Activated naive CD4-positive, alpha-beta T cell treated with Interleukin-2 at 50 U/mL for 16 hours (primary cell): ENCODE results near the gene IFI27L1.

ENCODE experiments used
- DNase-seq: peaks from one replicate; pipeline ENCODE4 v3.0.0-alpha.2; 2020

IFI27L1 gene

DNA sequence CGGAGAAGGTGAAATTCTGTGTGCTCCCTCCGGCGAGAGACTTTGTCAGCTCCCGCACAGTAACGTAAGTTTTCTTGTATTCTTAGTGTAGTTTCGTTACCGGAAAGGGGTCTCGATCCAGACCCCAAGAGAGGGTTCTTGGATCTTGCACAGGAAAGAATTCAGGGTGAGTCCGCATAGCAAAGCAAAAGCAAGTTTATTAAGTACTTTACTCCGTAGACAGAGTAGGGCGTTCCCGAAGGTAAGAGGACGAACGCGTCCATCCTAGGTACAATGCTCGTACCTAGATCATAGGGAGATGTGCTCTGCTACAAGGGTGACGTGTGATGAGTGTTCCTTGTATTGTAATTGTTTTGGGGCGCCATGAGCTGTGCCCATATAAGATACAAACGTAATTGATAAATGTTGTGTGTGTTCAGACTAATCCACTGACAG is 293 bp downstream of the IFI27L1 start:
- DNase-seq = no peak

DNA sequence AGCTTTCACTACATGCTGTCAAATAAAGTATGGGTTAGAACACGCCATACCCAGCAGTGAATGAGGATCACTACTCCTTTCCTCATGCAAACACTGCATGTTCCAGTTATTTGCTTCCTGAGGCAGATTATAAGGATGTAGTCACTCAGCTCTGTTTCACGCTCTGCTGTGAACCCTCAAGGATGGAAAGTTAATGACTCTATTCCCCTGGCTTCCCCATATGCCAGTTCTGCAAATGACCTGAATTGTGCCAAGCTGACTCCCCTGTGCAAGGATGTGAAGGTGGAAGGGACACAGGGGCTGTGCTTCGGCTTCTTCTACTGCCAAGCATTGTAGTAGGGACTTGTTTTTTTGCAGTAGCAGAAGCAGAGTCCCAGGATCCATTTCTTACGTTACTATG is 6.8 kb downstream of the IFI27L1 start:
- DNase-seq = no peak

DNA sequence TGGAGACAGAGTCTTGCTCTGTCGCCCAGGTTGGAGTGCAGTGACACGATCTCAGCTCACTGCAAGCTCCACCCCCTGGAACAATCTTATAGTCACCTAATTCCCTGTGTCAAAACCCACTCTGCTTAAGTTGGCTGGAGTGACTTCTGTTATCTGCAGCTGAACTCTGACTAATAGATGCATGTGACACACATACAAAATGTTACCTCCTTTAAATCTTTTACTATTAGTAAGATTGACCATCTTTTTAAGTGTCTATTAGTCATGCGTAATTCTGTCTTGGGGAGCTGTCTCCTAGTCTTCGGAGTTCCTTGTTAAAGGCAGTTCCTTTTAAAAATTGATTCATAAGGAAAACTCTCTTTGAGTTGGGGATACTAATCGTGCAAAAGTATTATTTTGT is 7.4 kb downstream of the IFI27L1 start:
- no peak for DNase-seq

DNA sequence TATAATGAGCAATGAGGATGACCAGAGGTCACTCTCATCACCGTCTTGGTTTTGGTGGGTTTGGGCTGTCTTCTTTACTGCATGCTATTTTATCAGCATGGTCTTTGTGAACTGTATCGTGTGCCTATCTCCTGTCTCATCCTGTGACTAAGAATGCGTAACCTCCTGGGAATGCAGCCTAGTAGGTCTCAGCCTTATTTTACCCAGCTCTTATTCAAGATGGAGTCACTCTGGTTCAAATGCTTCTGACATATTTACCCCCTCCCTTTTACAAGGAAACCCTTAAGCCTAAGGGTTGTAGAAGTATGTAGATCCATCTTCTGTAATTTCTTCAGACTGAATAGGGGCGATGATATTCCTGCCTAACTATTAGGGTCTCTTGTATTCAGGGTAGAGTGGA is 8.4 kb downstream of the IFI27L1 start:
- DNase-seq = no peak

DNA sequence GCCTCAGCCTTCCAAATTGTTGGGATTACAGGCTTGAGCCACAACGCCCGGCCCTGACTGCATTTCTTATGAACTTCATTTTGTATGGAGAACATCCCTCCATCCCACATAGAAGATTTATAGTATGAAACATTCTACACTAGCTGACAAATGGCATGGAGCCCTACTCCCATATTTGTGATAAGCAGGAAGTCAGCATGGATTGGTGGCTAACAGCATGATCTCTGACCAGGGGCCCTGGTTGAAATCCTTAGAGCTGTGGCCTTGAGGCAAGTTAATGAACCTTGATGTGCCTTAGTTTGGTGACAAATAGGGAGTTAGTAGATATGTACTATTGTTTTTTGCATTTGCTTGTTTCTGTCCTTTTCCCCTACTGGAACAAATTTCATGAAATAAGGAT is 12.3 kb downstream of the IFI27L1 start:
- no peak for DNase-seq

DNA sequence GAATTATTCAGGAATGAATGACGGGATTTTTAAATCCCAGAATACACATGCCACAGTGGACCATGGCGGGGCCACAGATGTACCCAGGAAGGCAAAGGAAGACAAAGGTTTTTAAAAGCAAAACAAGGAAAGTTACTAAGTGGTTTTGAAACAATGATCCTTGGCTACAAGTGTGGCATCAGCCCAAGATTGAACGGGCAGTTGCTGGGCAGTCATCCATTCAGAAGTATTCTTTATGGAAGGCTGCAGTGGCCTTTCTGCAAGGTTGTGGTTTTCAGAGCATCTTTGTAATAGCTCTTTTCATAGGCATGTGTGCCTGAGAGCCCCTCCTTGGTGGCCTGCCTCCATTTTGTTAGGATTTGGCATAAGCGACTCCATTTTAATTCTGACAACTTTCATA is 16.0 kb downstream of the IFI27L1 start:
- DNase-seq = no peak

DNA sequence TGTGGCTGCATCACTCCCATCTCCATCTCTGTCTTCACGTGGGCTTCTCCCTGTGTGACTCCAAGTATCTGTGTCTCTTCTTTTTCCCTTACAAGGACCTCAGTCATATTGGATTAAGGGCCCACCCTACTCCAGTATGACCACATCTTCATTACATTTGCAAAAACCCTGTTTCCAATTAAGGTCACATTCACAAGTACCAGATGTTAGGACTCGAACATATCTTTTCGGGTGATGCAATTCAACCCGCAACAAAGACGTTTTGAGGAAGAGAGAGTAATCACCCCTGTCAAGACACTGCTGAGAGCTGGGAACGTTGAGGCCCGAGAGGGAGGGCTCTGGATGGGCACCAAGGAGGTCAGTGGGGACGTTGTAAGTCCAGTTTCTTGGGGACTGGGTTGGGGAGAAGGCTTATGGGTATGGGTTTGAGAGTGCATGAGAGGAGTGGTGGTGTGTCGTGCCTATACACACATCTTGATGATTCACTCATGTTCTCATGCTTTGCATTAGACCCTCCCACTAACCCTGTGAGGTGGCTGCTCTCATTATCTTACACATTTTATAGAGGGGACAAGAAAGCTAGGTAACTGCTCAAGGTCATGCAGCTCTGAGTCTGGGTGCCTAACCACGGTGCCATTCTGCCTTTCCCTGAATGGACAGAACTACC is 17.3 kb downstream of the IFI27L1 start:
- no peak for DNase-seq

DNA sequence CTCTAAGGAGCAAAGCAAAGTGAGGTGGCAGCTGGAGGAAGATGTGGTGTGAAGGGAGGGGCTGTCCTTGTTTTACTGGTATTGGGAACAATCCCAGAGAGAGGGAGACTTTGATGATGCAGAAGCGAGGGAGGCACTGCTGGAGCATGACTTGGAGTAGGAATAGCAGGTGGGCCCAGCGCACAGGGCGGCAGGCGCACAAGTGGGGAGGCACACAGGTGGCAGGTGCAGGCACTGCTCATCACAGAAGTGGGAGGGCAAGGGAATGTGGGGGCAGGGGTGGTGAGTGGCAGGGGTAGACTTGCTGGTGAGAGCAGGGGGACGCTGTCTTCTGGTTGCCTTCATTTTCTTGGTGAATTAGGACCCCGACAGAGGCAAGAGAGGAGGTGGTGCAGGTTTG is 17.9 kb downstream of the IFI27L1 start:
- DNase-seq = no peak

DNA sequence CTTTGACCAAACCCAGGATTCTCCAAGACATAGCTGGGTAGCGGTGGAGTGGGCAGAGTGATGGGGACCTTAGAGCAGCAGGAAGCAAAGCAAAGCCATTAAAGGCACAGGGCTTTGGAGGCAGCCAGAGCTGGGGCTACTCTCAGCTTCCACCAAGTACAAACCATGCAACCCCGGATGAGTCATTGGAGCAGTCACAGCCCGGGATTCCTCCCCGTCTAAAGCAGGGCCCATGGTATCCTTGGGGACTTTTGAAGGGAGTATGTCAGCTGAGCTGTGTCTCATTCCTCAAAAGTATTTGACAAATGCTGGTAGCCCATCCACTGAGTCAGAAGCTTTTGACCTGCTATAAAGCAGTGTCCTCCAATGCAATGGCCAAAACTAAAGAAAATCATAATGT is 19.7 kb downstream of the IFI27L1 start:
- DNase-seq = no peak

DNA sequence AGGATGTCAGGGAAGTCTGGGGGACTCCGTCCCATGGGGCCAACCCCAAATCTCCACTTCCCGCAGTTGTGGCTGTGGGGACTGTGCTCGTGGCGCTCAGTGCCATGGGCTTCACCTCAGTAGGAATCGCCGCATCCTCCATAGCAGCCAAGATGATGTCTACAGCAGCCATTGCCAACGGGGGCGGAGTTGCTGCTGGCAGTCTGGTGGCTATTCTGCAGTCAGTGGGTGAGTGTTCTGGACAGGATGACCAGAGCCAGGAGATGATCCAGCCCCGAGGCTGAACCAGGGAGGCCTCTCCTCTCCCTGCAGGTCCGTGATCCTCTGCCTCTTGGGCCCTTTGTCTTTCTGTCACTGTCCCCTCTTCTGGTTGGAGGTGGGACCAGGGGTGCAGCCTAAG is 20.6 kb downstream of the IFI27L1 start:
- no peak for DNase-seq

DNA sequence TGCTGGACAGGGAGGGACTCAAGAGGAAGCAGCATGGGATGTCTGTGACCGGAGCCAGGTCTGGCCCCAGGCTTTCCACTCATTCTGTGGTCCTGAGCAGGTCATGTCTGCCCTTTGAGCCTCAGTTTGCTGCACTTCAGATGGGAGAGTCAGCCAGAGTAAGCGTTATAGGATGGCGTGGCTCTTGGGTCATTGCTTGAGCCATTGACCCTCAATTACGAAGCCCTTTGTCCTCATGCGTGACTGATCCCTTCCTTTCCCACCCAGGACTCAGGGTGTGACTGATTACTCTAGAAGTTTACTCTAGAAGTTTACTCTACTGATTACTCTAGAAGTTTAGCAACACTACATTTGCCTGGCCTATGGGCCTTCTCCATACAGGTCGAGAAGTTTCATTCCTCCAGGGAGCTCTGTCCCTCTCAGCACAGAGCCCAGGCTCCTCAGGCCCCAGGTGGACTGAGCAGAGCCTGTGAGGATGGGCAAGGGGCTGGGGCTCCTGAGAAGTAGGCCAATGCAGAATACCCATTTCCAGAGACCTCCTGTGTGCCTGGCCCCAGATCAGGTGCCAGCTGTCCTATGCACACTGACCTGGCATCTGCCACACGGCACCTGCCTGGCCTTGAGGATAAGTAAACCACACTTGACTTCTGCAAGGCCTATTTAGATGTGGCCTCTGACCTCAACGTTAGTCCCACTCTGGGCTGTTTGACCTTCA is 21.8 kb downstream of the IFI27L1 start:
- no peak for DNase-seq

DNA sequence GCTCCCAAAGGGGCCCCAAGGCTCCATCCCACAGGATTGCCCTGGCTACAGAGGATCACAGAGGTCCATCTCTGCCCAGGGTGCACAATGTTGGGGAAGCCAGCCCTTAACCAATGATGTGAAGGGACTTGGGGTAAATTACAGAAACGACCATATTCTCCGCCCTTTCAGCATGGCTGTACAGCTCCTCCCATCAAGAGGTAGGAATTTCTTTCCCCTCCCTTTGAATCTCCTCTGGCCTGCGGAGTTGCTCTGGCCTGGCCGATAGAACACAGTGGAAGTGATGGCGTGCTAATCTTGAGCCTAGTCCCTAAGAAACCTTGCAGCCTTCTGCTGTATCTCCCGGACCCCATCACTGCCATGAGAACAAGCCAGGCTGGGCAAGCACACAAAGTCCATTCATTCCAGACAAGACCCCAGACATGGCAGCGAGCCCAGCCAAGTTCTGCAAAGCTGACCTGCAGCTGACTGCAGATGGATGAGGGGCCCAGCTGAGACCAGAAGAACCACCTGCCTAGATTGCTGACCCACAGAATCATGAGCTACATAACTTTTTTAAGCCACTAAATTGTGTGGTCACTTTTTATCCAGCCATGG is 22.5 kb downstream of the IFI27L1 start:
- DNase-seq = no peak

DNA sequence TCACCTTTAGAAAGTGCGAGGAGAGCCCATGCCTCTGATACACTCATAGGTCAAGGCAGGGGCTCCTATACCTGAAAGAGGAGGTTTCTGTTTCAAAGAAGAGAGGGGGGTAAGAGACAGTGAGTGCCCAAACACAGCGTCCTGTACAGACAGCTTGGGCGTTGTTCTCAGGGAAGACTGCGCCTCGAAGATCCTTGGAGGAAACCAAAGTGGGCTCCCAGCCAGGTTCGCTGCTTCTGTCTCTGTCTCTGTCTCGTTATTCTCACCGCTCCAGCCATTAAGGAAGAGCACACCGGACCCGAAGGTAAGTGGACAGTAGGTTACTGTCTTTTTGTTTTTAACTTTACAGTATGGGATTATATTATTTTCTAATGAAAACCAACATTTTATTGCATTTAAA is 23.6 kb downstream of the IFI27L1 start:
- DNase-seq = no peak

DNA sequence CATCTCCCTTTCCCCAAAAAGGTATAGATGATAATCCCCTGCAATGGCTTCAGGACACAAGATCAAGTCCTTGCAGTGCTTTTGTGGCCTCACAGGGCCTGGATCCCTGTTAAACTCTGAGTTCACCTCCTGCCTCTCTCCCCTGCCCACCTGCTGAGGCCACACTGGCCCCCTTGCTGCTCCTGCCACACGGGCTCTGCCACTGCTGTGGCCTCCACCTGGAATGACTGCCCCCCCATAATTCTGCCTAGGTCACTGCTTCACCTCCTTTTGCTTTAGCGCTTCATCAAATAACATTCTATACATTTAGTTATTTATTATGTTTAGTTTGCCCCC is 28.8 kb downstream of the IFI27L1 start:
- no peak for DNase-seq

DNA sequence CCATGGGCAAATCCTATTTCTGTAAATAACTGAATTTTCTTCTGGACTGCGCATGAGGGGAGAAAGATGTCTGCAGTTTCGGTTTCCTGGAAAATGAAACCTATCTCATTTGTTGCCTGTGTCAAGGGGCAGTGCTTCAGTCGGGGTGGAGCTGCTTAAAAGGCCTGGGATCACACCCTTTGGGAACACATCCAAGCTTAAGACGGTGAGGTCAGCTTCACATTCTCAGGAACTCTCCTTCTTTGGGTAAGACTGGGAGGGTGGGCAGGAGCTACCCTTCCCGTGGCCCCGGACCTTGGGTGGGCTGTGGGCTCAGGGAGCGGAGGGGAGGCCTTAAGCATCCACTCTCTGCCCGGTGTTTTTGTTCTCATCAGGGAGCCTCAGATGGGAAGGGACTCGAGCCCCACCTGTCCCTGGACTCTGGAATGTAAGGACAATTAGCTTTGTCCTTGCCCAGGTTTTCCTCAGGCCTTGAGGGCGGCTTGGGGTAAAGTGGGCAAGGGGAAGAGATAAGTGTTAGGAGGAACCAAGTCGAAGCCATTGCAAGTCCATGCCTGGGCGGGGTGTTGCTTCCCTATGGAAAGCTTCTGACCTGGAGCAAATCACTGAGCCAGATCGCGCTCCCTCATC is 29.6 kb downstream of the IFI27L1 start, which contains the start of gene IFI27:
Gene IFI27, plus strand, starts transcription at position 185 of the 630 bp plus-strand sequence.
- no peak for DNase-seq

DNA sequence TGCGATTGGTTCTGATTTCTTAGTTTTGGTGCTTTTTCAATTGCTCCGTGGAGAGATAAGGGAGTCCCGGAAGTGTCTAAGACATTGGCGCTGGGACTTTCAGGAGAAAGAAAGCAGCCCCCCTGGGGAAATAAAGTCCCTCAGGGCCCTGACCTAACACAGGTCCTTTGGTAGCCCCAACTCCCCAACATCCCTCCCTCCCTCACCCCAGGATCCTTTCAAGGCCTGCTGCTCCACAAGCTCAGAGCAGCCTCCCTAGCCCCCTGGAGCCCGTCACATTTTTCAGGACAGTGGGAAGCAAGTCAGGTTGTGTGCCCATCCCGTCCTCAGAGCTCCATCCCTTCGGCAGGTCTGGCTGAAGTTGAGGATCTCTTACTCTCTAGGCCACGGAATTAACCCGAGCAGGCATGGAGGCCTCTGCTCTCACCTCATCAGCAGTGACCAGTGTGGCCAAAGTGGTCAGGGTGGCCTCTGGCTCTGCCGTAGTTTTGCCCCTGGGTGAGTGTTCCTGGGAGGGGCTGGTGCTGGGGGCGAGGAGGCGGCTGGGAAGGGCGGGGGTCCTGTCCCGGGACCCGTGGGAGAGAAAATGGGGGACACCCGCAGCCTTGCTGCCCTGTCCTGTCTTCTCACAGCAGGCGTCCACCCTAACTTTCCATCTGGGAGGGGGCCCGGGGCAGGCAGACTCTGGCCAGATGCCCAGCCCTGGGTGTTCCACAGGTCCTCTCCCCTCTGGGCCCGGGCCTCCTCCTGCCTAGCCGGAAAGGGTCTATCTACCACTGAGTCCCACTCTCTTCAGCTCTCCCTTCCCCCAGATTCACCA is 30.4 kb downstream of the IFI27L1 start:
- no peak for DNase-seq

DNA sequence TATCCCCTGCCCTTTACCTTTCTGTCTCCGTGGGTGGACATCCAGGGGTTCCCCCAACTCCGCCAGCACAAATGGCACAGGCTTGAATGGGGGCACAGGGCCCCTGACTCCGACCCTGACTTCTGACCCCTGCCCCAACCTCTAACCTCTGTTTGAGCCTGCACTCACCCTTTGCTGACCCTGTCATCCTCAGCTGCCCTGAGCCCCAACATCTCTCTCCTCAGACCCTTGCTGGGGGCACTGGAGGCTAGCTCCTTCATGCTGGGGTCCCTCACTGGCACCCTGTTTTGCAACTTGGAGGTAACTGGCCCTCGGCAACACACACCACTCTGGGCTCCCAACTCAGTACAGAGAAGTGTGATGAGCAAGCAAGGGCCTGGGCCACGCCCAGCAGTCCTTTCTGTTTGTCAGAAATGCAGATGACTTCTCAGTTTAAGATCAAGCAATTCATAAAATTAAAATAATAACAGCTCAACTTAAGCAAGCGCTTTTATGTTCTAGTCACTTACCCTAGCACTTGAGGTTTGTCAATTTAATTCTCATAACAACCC is 31.5 kb downstream of the IFI27L1 start:
- DNase-seq = no peak

DNA sequence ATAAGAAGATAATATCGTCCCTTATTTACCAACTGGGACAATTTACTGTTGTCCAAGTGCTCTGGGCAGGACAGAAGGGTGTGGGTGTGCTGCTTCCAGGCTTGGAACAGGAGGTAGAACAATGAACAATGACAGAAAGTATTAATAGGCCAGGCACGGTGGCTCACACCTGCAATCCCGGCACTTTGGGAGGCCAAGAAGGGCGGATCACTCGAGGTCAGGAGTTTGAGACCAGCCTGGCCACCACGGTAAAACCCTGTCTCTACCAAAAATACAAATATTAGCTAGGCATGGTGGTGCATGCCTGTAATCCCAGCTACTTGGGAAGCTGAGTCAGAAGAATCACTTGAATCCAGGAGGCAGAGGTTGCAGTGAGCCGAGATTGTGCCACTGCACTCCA is 32.0 kb downstream of the IFI27L1 start:
- DNase-seq = no peak

DNA sequence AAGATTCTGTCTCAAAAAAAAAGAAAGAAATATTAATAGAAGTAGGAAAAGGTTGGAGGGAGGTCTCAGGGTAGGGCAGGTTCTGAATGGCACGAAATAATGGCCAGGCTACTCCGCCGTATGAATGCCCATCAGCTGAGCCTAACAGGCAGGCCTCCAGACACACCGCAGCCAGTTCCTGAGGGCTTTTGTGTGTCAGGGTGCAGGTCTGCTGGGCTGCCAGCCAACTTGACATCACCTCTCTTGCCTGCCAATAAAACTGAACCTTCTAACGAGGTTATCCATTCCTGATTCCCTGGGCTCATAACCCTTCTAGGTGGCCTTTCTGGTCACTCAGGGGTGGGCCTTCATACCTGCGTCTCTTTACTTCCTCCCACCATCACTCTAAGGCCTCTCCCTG is 32.4 kb downstream of the IFI27L1 start:
- DNase-seq = no peak

DNA sequence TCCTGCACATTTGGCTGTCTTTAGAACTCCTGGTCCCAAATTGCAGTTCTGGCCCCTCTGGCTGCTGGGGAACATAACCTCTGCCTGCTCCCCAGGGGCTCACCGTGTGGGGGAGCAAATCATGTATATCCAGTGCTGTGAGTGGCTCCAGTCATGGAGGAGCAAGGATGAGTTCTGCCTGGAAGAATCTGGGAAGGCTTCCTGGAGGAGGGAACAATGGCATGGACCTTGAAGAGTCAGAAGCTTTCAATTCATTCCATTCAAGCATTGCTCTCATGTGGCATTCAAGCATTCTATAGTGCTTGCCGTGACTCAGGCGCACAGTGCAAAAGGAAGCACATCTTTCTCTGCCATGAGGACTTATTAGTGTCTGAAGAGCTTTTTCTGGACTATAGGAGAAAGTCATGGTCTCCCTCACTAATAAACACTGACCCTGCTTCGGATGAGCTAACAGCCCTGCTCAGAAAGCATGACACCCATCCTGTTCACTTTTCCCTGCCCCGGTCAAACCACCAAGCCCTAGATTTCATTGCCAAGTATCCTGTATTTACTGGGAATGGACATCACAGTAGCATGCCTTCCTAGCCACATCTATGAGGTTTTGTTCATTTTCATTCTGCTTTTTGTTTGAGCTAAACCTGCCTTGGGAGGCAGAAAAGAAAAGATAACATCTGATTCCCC is 32.9 kb downstream of the IFI27L1 start:
- no peak for DNase-seq

DNA sequence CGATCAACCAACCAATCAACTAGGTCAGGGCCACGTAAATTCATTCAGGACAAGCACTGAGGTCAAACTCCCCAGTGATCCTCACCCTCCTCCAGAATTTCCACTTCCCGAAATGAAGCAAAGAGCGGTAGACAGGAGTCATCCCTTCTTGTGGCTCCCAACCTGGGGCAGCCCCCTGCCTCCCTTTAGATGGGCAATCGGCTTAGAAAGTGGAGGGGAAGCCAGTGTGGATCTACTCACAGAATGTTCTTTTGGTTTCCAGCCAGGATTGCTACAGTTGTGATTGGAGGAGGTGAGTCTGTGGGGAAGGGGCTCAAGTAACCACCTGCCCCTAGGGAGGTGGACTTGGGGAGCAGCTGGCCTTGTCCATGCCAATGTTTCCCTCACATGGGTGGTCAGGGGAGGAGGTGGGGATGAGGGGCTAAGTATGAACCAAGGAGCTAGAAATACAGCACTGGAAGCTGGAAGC is 33.5 kb downstream of the IFI27L1 start:
- DNase-seq = no peak

DNA sequence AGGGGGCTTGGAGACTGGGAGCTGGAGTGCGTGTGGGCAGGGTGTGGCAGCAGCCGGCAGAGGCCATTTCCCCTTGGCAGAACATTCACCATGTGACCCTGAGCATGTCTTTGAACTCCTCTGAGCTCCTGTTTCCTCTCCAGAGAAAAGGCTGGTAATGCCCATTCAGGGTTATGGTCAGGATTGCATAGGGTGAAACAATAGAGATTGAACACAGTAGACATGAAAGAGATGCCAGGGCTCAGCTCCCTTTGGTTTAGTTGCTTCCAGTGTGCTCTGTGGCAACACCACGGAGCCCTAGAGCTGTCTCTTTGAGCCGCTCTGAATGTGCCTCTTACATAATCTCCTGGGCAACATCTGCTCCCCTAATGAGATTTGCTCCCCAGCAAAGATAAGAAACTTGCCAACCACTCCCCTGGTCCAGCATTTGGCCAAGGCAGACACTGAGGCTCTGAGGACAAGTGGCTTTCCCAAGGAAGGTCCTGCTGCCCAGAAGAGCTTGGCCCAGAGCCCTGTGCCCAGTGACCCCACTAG is 34.0 kb downstream of the IFI27L1 start:
- no peak for DNase-seq
